NCI-H2196 (cell line): ENCODE data around the gene PMF1.

Experiments used
- DNase-seq: peaks from one replicate; lab custom pipeline; 2025; ENCODE audit not compliant: unreplicated experiment; lab: John Stamatoyannopoulos, UW

The PMF1 gene

DNA sequence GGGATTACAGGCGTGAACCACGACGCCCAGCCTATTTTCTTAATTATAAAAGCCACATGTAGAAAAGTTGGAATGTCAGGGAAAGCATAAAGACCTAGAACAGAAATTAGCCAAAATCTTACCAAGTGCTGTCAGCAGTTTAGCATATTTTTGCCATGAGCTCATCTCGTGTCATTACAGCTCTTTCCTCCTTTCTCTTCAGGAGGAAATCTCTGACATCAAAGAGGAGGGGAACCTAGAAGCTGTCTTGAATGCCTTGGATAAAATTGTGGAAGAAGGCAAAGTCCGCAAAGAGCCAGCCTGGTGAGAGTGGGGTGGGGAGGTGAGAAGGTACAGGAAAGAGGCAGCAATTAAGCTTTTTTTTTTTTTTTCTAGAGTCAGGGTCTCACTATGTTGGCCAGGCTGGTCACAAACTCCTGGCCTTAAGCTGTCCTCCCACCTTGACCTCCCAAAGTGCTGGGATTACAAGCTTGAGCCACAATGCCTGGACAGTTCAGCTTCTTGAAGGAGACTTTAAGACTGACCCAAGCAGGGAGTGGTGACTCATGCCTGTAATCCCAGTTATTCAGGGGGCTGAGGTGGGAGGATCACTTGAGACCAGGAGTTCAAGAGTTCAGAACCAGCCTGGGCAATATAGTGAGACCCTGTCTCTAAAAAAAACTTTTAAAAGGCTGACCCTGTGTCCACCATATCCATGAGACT is 20.8 kb downstream of the PMF1 start:
- DNase-seq = no peak

DNA sequence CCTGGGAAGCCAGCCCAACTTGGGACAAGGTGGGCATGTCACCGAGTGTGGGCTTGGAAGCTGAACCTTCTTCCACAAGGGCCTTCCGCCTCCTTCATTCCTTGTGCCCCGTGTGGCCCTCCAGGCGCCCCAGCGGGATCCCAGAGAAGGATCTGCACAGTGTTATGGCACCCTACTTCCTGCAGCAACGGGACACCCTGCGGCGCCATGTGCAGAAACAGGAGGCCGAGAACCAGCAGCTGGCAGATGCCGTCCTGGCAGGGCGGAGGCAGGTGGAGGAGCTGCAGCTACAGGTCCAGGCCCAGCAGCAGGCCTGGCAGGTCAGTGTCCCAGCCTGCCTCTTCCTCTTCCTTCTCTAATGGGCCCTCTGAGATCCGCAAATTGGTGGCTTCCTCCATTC is 23.4 kb downstream of the PMF1 start:
- DNase-seq = no peak

- no peak for DNase-seq
Measured at GRCh38 chr1:156238248-156238647, 25.4 kb downstream of the PMF1 start.

DNA sequence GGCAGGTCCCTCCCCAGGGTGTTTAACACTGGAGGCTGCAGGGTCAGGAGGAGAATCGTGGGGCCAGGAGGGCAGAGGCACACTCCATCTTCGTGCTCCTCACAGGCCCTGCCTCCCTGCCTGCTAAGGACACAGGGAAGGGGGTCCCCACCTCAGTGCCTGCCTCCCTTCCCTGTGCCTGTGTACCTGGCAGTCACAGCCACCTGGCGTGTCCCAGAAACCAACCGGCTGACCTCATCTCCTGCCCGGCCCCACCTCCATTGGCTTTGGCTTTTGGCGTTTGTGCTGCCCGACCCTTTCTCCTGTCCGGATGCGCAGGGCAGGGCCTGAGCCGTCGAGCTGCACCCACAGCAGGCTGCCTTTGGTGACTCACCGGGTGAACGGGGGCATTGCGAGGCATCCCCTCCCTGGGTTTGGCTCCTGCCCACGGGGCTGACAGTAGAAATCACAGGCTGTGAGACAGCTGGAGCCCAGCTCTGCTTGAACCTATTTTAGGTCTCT is 28.6 kb downstream of the PMF1 start:
- no peak for DNase-seq

- no peak for DNase-seq
Measured at GRCh38 chr1:156241926-156242325, 29.1 kb downstream of the PMF1 start, which contains the start of gene BGLAP. Gene BGLAP, plus strand, starts transcription at chr1:156242184. Its CDS starts 48 bp downstream, at chr1:156242232.

GRCh38 chr1:156242738-156243137 is 29.9 kb downstream of the PMF1 start:
- no peak for DNase-seq

DNA sequence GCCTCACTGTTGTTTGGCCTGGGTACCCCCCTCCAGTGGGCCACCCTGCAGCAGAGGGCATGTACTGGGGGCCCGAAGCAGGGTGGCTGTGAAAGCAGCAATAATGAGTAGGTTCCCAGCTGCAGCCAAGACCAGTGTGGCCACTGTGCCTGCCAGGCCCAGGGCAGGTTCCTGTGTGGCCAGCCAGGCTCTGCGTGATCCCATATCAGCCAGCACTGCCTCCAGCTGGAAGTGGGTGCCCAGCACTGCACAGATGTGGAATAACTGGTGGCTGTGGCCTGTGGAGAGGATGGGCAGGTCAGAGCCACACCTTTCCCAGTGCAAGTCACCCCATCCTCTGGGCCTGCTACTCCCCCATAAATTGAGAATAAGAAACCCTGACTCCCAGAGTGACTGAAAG is 31.3 kb downstream of the PMF1 start:
- no peak for DNase-seq

- no peak for DNase-seq
Measured at GRCh38 chr1:156244712-156245111, 31.9 kb downstream of the PMF1 start.

DNA sequence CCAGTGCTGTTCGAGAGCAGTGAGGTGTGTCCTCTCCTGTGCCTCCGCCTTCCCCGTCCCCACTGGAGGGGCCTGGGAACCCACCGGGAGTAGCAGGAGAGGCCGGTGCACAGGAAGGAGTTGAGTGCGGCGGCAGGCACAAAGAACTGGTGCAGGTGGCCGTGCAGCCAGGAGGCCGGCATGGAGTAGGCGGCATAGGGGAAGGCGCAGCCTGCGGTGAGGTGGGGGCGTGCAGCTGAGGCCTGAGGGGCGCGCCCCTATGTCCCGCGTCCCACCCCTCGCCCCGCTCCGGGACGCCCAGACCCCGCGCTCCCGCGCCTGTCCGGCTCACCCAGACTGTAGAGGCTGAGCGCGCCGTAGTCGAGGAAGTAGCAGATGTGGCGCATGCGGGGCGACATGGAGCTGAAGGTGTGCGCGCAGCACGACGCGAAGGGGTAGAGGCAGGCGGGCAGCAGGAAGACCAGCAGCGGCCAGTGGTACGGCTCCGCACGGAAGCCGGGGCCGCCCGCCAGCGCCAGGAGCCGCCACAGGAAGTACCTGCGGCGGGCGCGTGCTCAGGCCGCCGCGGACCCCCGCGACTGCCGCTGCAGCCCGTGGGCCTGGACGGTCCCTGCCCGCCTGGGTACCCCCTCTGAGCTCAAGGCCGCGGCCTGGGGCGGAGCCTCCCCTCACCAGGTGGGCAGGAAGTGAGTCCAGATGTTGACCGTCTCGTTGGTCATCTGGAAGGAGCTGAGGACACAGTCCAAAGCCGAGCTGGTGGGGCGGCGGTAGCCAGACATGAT is 32.8 kb downstream of the PMF1 start:
- DNase-seq = peak; percentile 36

- no peak for DNase-seq
Measured at GRCh38 chr1:156246241-156246780, 33.5 kb downstream of the PMF1 start.

DNA sequence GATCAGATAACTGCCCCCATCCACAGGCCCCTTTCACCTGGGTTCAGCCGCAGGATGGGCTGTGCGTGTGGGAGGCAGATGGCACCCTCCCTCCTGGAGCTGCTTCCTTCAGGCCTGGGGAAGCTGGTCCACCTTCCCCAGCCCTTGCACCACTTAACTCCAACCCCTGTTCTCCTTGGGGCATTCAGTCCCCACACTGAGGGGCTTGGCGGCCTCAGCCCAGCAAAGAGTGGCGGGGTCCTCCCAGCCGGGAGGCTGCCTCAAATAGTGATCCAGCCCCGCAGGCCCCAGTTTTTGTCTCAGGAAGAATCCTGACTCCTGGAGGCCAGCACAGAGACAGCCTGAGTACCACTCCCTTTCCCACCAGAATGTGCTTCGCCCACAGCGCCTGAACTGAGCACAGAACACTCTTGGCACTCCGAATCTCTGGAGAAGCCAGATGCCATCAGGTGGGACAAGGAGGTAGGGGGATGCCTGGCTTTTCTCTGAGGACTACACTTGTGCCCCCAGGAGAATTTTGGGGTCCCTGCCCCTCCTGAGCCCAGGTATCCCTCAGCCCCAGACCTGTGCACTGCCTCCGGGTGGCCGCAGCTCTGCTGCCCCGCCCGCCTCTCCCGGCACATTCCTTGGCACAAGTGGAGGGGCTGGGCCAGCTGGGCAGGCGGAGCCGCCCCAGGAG is 34.1 kb downstream of the PMF1 start:
- no peak for DNase-seq

- no peak for DNase-seq
Measured at GRCh38 chr1:156247460-156248322, 34.9 kb downstream of the PMF1 start, which contains the start of gene PAQR6. Gene PAQR6, minus strand, starts transcription at chr1:156248056. Its CDS starts 1,325 bp downstream, at chr1:156246731.

- no peak for DNase-seq
Measured at GRCh38 chr1:156248323-156248683, 35.5 kb downstream of the PMF1 start.

DNA sequence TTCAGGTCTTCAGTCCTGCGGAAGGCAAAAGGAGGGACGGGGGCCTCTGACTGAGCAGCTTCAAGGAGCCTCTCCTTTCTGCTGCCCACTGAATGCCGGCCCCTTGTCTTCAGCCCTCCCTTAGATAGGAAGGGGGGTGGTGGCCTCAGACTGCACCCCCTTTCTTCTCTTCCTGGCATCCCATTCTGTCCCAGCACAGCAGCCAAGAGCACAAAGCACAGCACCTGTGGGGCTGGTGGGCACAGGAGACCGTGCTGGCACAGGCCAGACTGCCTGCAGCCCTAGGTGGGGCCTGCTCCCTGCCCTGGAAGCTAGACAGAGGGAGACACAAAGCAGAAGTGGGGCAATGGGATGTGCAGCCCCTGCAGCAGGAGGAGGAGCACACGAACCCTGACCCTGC is 36.8 kb downstream of the PMF1 start:
- DNase-seq = no peak

- DNase-seq = peak; percentile 65
Measured at GRCh38 chr1:156251527-156251926, 38.7 kb downstream of the PMF1 start.

DNA sequence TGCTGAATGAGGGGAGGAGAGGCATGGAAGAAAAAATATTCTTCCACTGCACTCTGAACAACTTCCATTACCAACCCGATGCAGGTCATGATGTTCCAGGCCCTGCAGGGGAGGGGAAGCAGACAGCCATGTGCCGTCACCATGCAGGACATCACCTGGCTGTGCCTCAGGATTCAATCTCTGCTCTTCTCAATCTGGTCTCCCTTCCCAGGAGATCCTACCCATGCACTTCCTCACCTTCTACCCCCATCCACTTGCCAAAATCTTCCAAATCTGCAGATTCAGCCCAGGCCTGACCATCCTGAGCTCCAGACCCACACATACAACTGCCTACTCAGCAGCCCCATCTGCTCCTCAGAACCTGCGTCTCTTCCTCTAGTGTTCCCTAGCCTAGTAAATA is 40.8 kb downstream of the PMF1 start:
- no peak for DNase-seq

DNA sequence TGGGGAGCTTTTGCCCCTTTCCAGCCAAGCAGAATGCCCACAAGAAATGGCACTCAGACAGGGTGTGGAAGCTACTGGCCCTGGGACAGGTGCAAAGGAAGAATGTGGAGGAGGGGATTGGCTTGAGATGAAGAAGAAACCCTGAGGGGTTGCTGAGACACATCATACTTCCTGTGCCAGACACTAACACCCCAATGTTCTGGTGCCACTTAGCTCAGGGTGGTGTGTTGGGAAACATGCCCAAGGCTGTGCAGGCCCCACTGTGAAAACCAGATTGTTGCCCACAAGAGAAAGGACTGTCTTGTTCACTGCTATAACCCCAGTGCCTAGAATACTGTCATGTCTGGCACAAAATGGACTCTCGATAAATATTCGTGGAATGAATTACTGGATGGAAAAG is 44.9 kb downstream of the PMF1 start:
- no peak for DNase-seq

DNA sequence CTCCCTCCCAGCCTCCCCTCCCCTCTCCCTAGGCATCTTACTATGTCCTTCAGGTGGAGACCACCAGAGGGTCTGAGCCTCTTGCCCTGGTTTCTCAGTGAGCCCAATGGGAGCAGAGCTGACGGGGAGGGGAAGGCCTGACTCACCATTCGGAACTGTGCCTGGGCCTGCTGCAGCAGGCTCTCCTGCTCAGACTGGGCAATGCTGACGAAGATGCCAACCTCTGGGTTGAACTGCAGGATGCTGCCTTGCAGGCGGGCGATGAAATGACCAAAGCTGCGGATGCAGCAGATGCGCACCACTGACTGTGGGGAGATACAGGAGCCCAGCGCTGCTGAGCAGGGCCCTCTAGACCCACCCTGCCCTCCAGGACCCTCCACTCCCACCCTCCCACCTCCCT is 46.1 kb downstream of the PMF1 start:
- DNase-seq = no peak

DNA sequence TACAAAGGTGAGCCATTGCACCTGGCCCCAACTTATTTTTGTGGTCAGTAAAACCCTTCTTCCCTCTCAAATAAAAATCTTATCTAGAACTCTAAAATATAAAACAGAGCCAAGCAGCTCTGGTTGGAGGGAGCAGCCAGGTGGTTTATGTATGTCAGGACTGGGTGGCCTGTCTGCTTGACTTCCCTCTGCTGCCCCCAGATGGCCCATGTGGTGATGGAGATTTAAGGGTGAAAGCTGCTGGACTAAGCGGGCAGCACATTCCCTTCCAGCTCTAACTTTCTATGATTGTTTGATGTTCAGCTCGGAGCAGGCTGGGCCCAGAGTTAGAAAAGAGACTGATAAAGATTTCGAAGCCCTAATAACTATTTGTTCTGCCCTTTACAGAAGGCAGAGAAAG is 47.0 kb downstream of the PMF1 start:
- peak; percentile 15 for DNase-seq

DNA sequence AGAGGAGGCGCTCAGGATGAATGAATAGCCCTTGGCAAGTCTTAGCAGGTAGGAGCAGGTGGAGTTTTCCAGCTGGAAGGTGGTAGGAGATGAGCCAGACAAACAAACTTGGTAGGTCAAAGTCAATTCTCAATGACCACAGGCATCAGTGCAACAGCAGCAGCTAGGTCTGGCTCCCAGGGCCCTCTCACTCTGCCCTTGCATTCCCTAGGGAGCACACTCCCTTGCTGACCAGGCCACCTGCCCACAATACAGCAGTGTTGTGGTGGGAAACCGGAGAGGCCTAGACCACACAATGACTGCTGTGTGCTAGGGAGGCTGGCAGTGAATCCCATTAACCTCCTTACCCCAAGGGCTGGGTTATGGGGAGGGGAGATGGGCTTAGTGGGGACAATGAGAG is 48.1 kb downstream of the PMF1 start:
- DNase-seq = peak; percentile 28
